ENCODE results near the gene S100A8. TPM values are rescaled to one million over a fixed set of nuclear protein-coding genes. Genes with fewer than 3 reads are reported as not detected.

The S100A8 gene
- total RNA-seq, 4 donors from 2014 or later = 2.4 to 118 (median 10.6) TPM

GRCh38 chr1:153366261-153366660 lies 24.6 kb downstream of the S100A8 start:
- no peak overlapping the region for H3K4me3 ChIP-seq
- H3K36me3 ChIP-seq = no peaks in the 10 kb centered on the region
- no peaks in the 10 kb centered on the region for H3K9me3 ChIP-seq
- 74 to 75% methylated on average over 6 of the region's 6 CpGs for WGBS, 2 donors
- H3K4me1 ChIP-seq = no peaks in the 10 kb centered on the region
- H3K27me3 ChIP-seq = no peaks in the 10 kb centered on the region
- no peak for DNase-seq (ENCODE audit: low spot score in 2 of 2)
- H3K27ac ChIP-seq = no peak overlapping the region
- TF ChIP-seq EP300 (IDR thresholded peaks at IDR 0.05) (no peak), POLR2A (IDR thresholded peaks at IDR 0.05) (no peak)
- TF ChIP-seq, protein P1, sequence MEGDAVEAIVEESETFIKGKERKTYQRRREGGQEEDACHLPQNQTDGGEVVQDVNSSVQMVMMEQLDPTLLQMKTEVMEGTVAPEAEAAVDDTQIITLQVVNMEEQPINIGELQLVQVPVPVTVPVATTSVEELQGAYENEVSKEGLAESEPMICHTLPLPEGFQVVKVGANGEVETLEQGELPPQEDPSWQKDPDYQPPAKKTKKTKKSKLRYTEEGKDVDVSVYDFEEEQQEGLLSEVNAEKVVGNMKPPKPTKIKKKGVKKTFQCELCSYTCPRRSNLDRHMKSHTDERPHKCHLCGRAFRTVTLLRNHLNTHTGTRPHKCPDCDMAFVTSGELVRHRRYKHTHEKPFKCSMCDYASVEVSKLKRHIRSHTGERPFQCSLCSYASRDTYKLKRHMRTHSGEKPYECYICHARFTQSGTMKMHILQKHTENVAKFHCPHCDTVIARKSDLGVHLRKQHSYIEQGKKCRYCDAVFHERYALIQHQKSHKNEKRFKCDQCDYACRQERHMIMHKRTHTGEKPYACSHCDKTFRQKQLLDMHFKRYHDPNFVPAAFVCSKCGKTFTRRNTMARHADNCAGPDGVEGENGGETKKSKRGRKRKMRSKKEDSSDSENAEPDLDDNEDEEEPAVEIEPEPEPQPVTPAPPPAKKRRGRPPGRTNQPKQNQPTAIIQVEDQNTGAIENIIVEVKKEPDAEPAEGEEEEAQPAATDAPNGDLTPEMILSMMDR (IDR thresholded peaks at IDR 0.05) = no peak

- no peaks in the 10 kb centered on the region for H3K4me1 ChIP-seq
- no peaks in the 10 kb centered on the region for H3K9me3 ChIP-seq
- H3K27me3 ChIP-seq = no peaks in the 10 kb centered on the region
- H3K36me3 ChIP-seq = no peaks in the 10 kb centered on the region
- H3K27ac ChIP-seq = no peak overlapping the region
- no peak for DNase-seq (ENCODE audit: low spot score in 2 of 2)
- no peak overlapping the region for H3K4me3 ChIP-seq
- TF ChIP-seq EP300 (IDR thresholded peaks at IDR 0.05) (no peak), POLR2A (IDR thresholded peaks at IDR 0.05) (no peak)
- TF ChIP-seq, protein P1 (IDR thresholded peaks at IDR 0.05) = no peak
- 75 to 83% methylated on average over 8 of the region's 8 CpGs for WGBS, 2 donors
Observed at GRCh38 chr1:153365696-153366095, 25.2 kb downstream of the S100A8 start.

GRCh38 chr1:153364766-153365666 lies 25.9 kb downstream of the S100A8 start:
- Histone ChIP-seq H3K9me3 (no peaks in the 10 kb centered on the region), H3K4me1 (no peaks in the 10 kb centered on the region), H3K27ac (no peak overlapping the region), H3K4me3 (no peak overlapping the region), H3K36me3 (no peaks in the 10 kb centered on the region), H3K27me3 (no peaks in the 10 kb centered on the region)
- DNase-seq (ENCODE audit: low spot score in 2 of 2) = no peak
- TF ChIP-seq, protein P1 (IDR thresholded peaks at IDR 0.05) = no peak
- no peak for TF ChIP-seq POLR2A (IDR thresholded peaks at IDR 0.05)
- no peak for TF ChIP-seq EP300 (IDR thresholded peaks at IDR 0.05)
- WGBS, 2 donors = 73 to 75% methylated on average over 12 of the region's 12 CpGs

DNA sequence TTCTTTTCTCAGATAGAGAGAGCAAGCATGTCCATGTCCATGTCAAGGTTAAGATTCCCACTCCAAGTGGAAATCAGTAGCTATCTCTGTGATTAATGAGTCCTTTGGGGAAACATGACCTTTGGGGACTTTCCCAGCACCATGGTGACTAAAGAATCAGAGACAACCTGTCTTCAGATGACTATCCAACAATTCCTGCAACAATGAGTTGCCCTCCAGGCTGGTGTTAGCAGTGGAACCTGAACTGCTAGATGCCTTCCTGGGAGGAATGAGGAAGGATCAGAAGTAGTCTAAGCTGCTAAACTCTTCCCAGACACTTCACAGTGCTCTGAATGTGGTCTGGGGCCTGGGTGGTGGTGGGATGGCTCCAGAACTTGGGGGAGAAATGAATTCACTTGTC lies 26.7 kb downstream of the S100A8 start:
- no peak for DNase-seq (ENCODE audit: low spot score in 2 of 2)

DNA sequence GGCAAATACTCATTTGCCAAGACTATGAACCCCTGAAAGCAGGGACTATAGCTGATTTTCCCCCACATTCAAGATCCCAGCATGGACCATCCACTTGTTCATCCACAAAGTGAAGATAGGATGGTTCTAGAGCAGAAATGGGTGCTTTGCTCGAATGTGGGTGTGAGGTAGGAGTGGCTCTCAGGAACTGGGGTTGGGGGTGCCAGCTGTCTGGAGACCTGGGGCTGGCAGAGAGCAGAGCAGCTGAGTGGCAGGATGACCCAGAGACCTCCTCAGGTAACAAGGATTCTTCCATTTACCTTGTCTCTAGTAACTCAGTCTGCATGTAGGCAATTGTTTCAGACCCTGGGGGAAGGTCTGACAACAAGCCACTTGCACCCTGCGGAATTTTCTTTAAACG lies 27.2 kb downstream of the S100A8 start:
- H3K4me1 ChIP-seq = no peaks in the 10 kb centered on the region
- H3K27ac ChIP-seq = no peak overlapping the region
- WGBS, 2 donors = 56 to 60% methylated on average over 3 of the region's 3 CpGs
- H3K4me3 ChIP-seq = no peak overlapping the region
- H3K27me3 ChIP-seq = no peaks in the 10 kb centered on the region
- H3K36me3 ChIP-seq = no peaks in the 10 kb centered on the region
- TF ChIP-seq, protein P1 (IDR thresholded peaks at IDR 0.05) = no peak
- no peak for TF ChIP-seq POLR2A (IDR thresholded peaks at IDR 0.05)
- TF ChIP-seq EP300 (IDR thresholded peaks at IDR 0.05) = no peak
- DNase-seq (ENCODE audit: low spot score in 2 of 2) = no peak
- H3K9me3 ChIP-seq = no peaks in the 10 kb centered on the region

More for the DNA sequence above, 26.7 kb downstream of the S100A8 start:
- Histone ChIP-seq H3K36me3 (no peaks in the 10 kb centered on the region), H3K9me3 (no peaks in the 10 kb centered on the region), H3K27me3 (no peaks in the 10 kb centered on the region), H3K4me1 (no peaks in the 10 kb centered on the region), H3K27ac (no peak overlapping the region), H3K4me3 (no peak overlapping the region)
- TF ChIP-seq POLR2A (IDR thresholded peaks at IDR 0.05) (no peak), EP300 (IDR thresholded peaks at IDR 0.05) (no peak)
